Sigmoid colon (tissue), 4 donors: ENCODE data around the gene SND1.

Source experiments
- EP300 ChIP-seq, 4 donors: sonication (generic); formaldehyde crosslinking; IDR thresholded peaks; one replicate each; pipeline ENCODE4 v1.6.1; 2017; ENCODE audit warnings: antibody characterized with exemption in 4 of 4
- POLR2A ChIP-seq, 2 donors: fragments of 450-650 bp; IDR thresholded peaks; one replicate each; pipeline ENCODE4 v1.6.1; 2016; ENCODE audit warnings: antibody characterized with exemption in 2 of 2, mild to moderate bottlenecking in 2 of 2, moderate library complexity in 2 of 2
- POLR2AphosphoS5 ChIP-seq, 4 donors: sonication (generic); formaldehyde crosslinking; IDR thresholded peaks; one replicate each; pipeline ENCODE4 v1.6.1; 2017; ENCODE audit warnings: antibody characterized with exemption in 4 of 4
- TF ChIP-seq, protein P1 (sequence below), 4 experiments: fragments of 450-650 bp in 3 of 4; fragments of 200-600 bp in 1 of 4; IDR thresholded peaks; one replicate each; pipeline ENCODE4 v1.5.1; 2016 to 2019; ENCODE audit warnings: antibody characterized with exemption in 4 of 4, mild to moderate bottlenecking in 3 of 4, moderate library complexity in 2 of 4

GRCh38 chr7:127690337-127690736 lies 38.3 kb downstream of the SND1 start:
- TF ChIP-seq POLR2A (IDR thresholded peaks at IDR 0.05) (no peak), POLR2AphosphoS5 (IDR thresholded peaks at IDR 0.05) (no peak), EP300 (IDR thresholded peaks at IDR 0.05) (no peak)
- TF ChIP-seq, protein P1, sequence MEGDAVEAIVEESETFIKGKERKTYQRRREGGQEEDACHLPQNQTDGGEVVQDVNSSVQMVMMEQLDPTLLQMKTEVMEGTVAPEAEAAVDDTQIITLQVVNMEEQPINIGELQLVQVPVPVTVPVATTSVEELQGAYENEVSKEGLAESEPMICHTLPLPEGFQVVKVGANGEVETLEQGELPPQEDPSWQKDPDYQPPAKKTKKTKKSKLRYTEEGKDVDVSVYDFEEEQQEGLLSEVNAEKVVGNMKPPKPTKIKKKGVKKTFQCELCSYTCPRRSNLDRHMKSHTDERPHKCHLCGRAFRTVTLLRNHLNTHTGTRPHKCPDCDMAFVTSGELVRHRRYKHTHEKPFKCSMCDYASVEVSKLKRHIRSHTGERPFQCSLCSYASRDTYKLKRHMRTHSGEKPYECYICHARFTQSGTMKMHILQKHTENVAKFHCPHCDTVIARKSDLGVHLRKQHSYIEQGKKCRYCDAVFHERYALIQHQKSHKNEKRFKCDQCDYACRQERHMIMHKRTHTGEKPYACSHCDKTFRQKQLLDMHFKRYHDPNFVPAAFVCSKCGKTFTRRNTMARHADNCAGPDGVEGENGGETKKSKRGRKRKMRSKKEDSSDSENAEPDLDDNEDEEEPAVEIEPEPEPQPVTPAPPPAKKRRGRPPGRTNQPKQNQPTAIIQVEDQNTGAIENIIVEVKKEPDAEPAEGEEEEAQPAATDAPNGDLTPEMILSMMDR (IDR thresholded peaks at IDR 0.05) = no peak
